Measurements from ENCODE around the gene CROCC2. TPM values are rescaled to one million over a fixed set of nuclear protein-coding genes. Genes with fewer than 3 reads are reported as not detected.

Gene CROCC2
- total and polyA plus RNA-seq, 2 donors (not counting 1 experiment from before 2014, with no cell fraction given), result not detected

DNA sequence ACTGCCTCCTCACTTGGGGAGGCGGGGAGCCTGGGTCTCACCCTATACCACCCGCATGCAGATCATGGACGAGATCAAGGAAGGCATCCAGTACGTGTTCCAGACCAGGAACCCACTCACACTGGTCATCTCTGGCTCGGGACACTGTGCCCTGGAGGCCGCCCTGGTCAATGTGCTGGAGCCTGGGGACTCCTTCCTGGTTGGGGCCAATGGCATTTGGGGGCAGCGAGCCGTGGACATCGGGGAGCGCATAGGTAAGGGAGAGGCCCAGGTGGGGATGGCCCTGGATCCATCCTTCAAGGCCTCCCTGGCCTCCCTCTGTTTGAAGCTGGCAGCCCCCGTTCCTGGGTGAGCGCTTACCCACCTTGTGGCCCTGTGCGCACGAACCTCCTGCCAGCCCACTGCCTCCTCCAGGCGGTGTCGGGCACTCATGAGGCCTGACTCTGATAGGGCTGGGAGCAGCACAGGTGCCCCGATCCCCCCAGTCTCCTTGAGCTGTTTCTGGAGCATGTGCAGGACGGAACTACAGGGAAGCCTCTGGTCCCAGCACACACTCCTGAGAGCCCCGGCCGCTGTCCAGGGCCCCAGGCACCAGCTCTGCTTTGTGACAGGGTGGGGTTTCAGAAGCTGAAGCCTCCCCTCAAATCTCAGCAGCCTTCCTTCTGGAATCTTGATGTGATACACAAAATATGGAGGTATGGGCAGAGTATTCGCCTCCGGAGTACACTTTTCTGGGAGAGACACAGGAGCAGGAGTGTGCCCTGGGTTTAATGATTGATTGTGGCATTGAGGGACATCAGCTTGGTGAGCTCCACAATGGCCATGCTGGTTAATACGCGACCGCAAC is 36.8 kb upstream of the CROCC2 start:
- ChIA-PET CTCF (no interaction called here), POLR2A (no interaction called here)
- TF ChIP-seq EZH2 (IDR thresholded peaks at IDR 0.05; ENCODE audit: borderline replicate concordance, insufficient read depth, low read depth, low read length, poor library complexity, severe bottlenecking), result no peak
- TF ChIP-seq, protein P1, sequence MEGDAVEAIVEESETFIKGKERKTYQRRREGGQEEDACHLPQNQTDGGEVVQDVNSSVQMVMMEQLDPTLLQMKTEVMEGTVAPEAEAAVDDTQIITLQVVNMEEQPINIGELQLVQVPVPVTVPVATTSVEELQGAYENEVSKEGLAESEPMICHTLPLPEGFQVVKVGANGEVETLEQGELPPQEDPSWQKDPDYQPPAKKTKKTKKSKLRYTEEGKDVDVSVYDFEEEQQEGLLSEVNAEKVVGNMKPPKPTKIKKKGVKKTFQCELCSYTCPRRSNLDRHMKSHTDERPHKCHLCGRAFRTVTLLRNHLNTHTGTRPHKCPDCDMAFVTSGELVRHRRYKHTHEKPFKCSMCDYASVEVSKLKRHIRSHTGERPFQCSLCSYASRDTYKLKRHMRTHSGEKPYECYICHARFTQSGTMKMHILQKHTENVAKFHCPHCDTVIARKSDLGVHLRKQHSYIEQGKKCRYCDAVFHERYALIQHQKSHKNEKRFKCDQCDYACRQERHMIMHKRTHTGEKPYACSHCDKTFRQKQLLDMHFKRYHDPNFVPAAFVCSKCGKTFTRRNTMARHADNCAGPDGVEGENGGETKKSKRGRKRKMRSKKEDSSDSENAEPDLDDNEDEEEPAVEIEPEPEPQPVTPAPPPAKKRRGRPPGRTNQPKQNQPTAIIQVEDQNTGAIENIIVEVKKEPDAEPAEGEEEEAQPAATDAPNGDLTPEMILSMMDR (IDR thresholded peaks at IDR 0.05), result no peak
- H3K27me3 ChIP-seq (replicated peaks in 1 of 4; ENCODE audit: control extremely low read depth in 1 of 4, control insufficient read depth in 3 of 4, insufficient read depth in 4 of 4, low read length in 3 of 4), result no peaks in the 10 kb centered on the region
- H2AFZ ChIP-seq (ENCODE audit: insufficient read depth, low read depth, low read length, poor library complexity, severe bottlenecking), result no peak overlapping the region
- ATAC-seq (ENCODE audit: low read depth) (no peak), DNase-seq (no peak)
- Mint-ChIP-seq H3K4me1 (no peaks in the 10 kb centered on the region), H3K9me3 (ENCODE audit: insufficient read depth) (no peaks in the 10 kb centered on the region), H3K27ac (no peak overlapping the region), H3K27me3 (peaks cover 20% of the 10 kb centered on the region), H3K4me3 (no peak overlapping the region)
- H4K20me1 ChIP-seq (ENCODE audit: control insufficient read depth, insufficient read depth, low read length, poor library complexity, severe bottlenecking), result no peaks in the 10 kb centered on the region
- no peak overlapping the region for H3K4me3 ChIP-seq (ENCODE audit: control extremely low read depth in 1 of 5, extremely low read depth in 1 of 5, insufficient read depth in 1 of 5, low read depth in 2 of 5, low read length in 4 of 5)
- H3K9ac ChIP-seq (ENCODE audit: low read length), result no peak overlapping the region
- H3K9me3 ChIP-seq (ENCODE audit: control extremely low read depth in 1 of 3, control insufficient read depth in 2 of 3, insufficient read depth in 1 of 3, low read length in 2 of 3), result no peaks in the 10 kb centered on the region
- H3K36me3 ChIP-seq (replicated peaks in 1 of 2; ENCODE audit: control extremely low read depth in 1 of 2, control insufficient read depth in 1 of 2, extremely low read depth in 1 of 2, insufficient read depth in 2 of 2, low read length in 1 of 2), result no peaks in the 10 kb centered on the region
- no peak overlapping the region for H3K27ac ChIP-seq (ENCODE audit: low read length in 2 of 2)
- no peaks in the 10 kb centered on the region for H3K79me2 ChIP-seq (ENCODE audit: control insufficient read depth, insufficient read depth, low read length)
- H3K4me2 ChIP-seq (replicated peaks; ENCODE audit: low read depth, low read length, poor library complexity, severe bottlenecking), result no peak overlapping the region
- H3K4me1 ChIP-seq (ENCODE audit: control insufficient read depth in 2 of 2, insufficient read depth in 2 of 2, low read length in 2 of 2), result no peaks in the 10 kb centered on the region
- intact Hi-C loops (cut with micrococcal nuclease), result no loop called here
- WGBS (ENCODE audit: insufficient coverage), result 94% methylated on average over 25 of the region's 25 CpGs

Data from B cell (primary cell).